ENCODE measurements around the gene STK17B. TPM values are rescaled to one million over a fixed set of nuclear protein-coding genes. Genes with fewer than 3 reads are reported as not detected.
A peak's percentile ranks its signal among the peaks of the same experiment; 100 is the strongest.

The STK17B gene
- total RNA-seq, 2 donors from 2014 or later: 7.9 to 16.9 TPM

- TF ChIP-seq POLR2A (IDR thresholded peaks at IDR 0.05) (no peak), CTCF (IDR thresholded peaks at IDR 0.05) (no peak)
- Histone ChIP-seq H3K4me3 (no peak overlapping the region), H3K36me3 (replicated peaks in 1 of 2; ENCODE audit: insufficient read depth in 1 of 2, low read depth in 2 of 2) (no peaks in the 10 kb centered on the region), H3K27me3 (no peaks in the 10 kb centered on the region), H3K9me3 (no peaks in the 10 kb centered on the region), H3K27ac (no peak overlapping the region), H3K4me1 (peaks cover 11% of the 10 kb centered on the region)
- whole genome bisulfite sequencing, 2 donors: 82 to 86% methylated on average over 5 of the region's 5 CpGs
- intact Hi-C loops (cut with DNase I): no loop called here
- DNase-seq: no peak
- no peak for ATAC-seq
Measured at GRCh38 chr2:196173505-196173904, 2.1 kb upstream of the STK17B start.

- Histone ChIP-seq H3K36me3 (replicated peaks in 1 of 2; ENCODE audit: insufficient read depth in 1 of 2, low read depth in 2 of 2) (no peaks in the 10 kb centered on the region), H3K9me3 (no peaks in the 10 kb centered on the region), H3K27ac (no peak overlapping the region), H3K4me1 (peaks cover 11% of the 10 kb centered on the region), H3K4me3 (no peak overlapping the region), H3K27me3 (no peaks in the 10 kb centered on the region)
- ATAC-seq (no peak), DNase-seq (no peak)
- 89 to 92% methylated on average over 1 of the region's 1 CpG for WGBS, 2 donors
- intact Hi-C loops (cut with DNase I): no loop called here
- TF ChIP-seq POLR2A (IDR thresholded peaks at IDR 0.05): no peak
- TF ChIP-seq CTCF (IDR thresholded peaks at IDR 0.05): no peak
Measured at GRCh38 chr2:196172951-196173350, 1.6 kb upstream of the STK17B start.

- Histone ChIP-seq H3K36me3 (replicated peaks in 1 of 2; ENCODE audit: insufficient read depth in 1 of 2, low read depth in 2 of 2) (no peaks in the 10 kb centered on the region), H3K9me3 (no peaks in the 10 kb centered on the region), H3K27me3 (no peaks in the 10 kb centered on the region), H3K27ac (peak overlapping the region; percentile 7 to 92 (median 25)), H3K4me3 (no peak overlapping the region), H3K4me1 (peaks cover 11% of the 10 kb centered on the region)
- no peak for TF ChIP-seq CTCF (IDR thresholded peaks at IDR 0.05)
- no peak for TF ChIP-seq POLR2A (IDR thresholded peaks at IDR 0.05)
- intact Hi-C loops (cut with DNase I): no loop called here
- no peak for ATAC-seq
- 8 to 13% methylated on average over 8 to 11 of the region's 11 CpGs for WGBS, 2 donors
- DNase-seq: no peak
Measured at GRCh38 chr2:196171946-196172345, 568 bp upstream of the STK17B start.

- peaks cover 11% of the 10 kb centered on the region for H3K4me1 ChIP-seq
- H3K4me3 ChIP-seq: peak overlapping the region; percentile 85 to 99
- H3K27ac ChIP-seq: peak overlapping the region; percentile 72 to 92 (median 90)
- no peaks in the 10 kb centered on the region for H3K27me3 ChIP-seq
- H3K9me3 ChIP-seq: no peaks in the 10 kb centered on the region
- WGBS, 2 donors: 0 to 1% methylated on average over 10 to 54 of the region's 54 CpGs
- no peaks in the 10 kb centered on the region for H3K36me3 ChIP-seq (replicated peaks in 1 of 2; ENCODE audit: insufficient read depth in 1 of 2, low read depth in 2 of 2)
- peak in 3 of 4 donors; percentile 22 to 47 (median 35) for DNase-seq
- ATAC-seq: peak; percentile 39
- intact Hi-C loops (cut with DNase I): no loop called here
- no peak for TF ChIP-seq CTCF (IDR thresholded peaks at IDR 0.05)
- no peak for TF ChIP-seq POLR2A (IDR thresholded peaks at IDR 0.05)
Measured at GRCh38 chr2:196170606-196171247, 651 bp downstream of the STK17B start.

- ATAC-seq (peak; percentile 27), DNase-seq (peak; percentile 43 to 74 (median 56))
- no peaks in the 10 kb centered on the region for H3K36me3 ChIP-seq (replicated peaks in 1 of 2; ENCODE audit: insufficient read depth in 1 of 2, low read depth in 2 of 2)
- H3K4me1 ChIP-seq: peaks cover 11% of the 10 kb centered on the region
- peak overlapping the region in 3 of 4 donors; percentile 90 to 92 (median 90) for H3K27ac ChIP-seq
- H3K27me3 ChIP-seq: no peaks in the 10 kb centered on the region
- 0 to 2% methylated on average over 13 of the region's 13 CpGs for WGBS, 2 donors
- no peaks in the 10 kb centered on the region for H3K9me3 ChIP-seq
- intact Hi-C loops (cut with DNase I): no loop called here
- TF ChIP-seq POLR2A (IDR thresholded peaks at IDR 0.05) (peak in 2 of 3 donors; percentile 40 to 46), CTCF (IDR thresholded peaks at IDR 0.05) (no peak)
- peak overlapping the region; percentile 85 to 99 for H3K4me3 ChIP-seq
Measured at GRCh38 chr2:196170213-196170605, 1.2 kb downstream of the STK17B start.
